AG10803 (cell line): ENCODE results near the gene ZCCHC17.

Experiments used
- DNase-seq: peaks from one replicate; pipeline ENCODE4 v3.0.0; 2010; ENCODE audit warnings: low read depth
- H3K4me3 ChIP-seq: 2 replicates; pipeline ENCODE4 v1.5.1; 2011; ENCODE audit warnings: mild to moderate bottlenecking, low read length, control low read depth
- CTCF ChIP-seq: conservative IDR thresholded peaks from 2 replicates; pipeline ENCODE4 v1.5.1; 2011; ENCODE audit warnings: mild to moderate bottlenecking, low read length, control low read depth, inconsistent platforms

The ZCCHC17 gene

DNA sequence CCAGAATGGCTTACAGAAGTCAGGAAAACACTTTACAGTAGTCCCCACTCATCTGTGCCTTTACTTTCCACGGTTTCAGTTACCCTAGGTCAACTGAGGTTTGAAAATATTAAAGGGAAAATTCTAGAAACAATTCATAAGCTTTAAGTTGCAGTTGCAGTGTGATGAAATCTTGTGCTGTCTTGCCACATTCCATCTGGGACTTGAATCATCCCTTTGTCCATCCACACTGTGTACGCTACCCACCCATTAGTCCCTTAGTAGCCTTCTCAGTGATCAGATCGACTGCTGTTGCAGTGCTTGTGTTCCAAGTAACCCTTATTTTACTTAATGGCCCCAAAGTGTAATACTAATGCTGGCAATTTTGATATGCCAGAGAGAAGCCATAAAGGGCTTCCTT, 30.5 kb downstream of the ZCCHC17 start:
- no peak for TF ChIP-seq CTCF
- DNase-seq = peak; percentile 40

DNA sequence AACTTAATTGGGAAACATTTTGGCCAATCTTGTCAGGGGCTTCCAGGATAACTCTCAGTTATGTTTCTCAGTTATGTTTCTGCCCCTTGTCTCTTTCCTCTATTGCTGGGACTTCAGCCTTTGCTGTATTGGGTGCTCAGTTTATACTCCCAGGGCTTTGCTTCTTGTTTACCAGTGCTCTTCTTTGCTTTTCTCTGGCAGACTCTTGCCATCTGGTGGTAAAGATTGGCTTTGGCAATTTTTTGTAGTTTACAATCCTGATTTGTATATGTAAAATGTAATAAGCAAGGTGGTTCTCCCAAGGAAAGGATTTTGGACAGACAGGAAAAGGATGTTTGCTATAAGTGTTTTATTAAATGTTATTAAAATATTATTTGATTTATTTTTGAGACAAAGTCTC, 38.2 kb downstream of the ZCCHC17 start:
- peak; percentile 59 for DNase-seq
- peak; percentile 73 for TF ChIP-seq CTCF
- H3K4me3 ChIP-seq = no peak overlapping the region

More for the DNA sequence above, 30.5 kb downstream of the ZCCHC17 start:
- H3K4me3 ChIP-seq = no peak overlapping the region

DNA sequence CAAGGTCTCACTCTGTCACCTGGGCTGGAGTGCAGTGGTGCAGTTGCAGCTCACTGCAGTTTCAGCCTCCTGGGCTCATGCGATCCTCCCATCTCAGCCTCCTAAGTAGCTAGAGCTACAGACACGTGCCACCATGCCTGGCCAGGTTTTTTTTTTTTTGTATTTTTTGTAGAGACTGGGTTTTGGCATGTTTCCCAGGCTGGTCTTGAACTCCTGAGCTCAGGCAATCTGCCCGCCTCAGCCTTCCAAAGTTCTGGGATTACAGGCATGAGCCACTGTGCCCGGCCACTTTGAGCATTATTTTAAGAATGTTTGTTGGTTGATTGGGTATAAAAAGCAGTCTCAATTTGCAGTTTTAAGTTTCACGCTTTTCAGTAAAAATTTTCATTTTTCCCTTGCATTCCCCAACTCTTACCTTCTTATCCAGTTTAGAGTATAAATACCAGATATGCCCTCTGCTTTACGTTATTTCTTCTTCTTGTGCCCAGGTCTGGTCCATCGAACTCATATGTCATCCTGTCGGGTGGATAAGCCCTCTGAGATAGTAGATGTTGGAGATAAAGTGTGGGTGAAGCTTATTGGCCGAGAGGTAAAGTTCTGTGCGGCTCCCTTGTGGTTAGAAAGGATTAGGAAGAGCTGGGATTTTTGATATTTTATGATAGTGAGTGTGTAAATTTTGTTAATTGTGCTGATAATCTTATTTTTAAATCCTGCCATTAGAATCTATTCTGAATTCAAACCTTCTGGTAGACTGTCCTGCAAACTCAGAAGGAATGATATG, 40.0 kb downstream of the ZCCHC17 start:
- DNase-seq = no peak

GRCh38 chr1:31344503-31344902, 47.7 kb downstream of the ZCCHC17 start:
- no peak for DNase-seq
- no peak for TF ChIP-seq CTCF
- H3K4me3 ChIP-seq = no peak overlapping the region

More for the DNA sequence above, 40.0 kb downstream of the ZCCHC17 start:
- no peak overlapping the region for H3K4me3 ChIP-seq
- no peak for TF ChIP-seq CTCF

DNA sequence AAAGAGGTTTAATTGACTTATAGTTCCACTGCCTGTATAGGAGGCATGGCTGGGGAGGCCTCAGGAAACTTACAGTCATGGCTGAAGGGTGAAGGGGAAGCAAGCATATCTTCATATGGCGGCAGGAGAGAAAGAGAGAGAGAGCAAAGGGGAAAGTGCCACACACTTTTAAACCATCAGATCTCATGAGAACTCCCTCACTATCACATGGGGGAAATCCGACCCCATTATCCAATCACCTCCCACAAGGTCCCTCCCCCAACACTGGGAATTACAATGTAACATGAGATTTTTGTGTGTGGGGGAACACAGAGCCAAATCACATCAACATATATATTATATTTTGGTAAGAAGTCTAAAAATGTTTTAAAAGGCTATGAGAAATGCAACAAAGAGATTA, 48.8 kb downstream of the ZCCHC17 start:
- no peak overlapping the region for H3K4me3 ChIP-seq
- TF ChIP-seq CTCF = no peak
- DNase-seq = no peak

DNA sequence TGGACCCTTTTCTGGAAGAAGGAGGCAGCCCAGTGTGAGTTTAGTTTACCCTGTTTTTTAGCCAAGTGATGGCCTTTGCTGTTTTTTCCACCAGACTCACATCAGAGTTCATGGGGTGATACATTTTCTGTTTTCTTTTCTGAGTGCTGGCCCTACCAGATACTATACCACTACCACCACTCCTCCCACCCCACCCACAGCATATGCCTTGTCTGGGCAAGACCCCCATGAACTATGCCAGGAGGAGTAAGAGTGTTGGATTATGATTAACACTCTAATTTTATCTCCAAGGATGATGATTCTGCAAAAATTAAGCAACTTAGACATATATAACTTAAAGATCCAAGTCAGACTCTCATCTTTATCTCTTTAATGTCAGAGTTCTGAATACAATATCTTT, 50.0 kb downstream of the ZCCHC17 start:
- TF ChIP-seq CTCF = no peak
- H3K4me3 ChIP-seq = no peak overlapping the region
- DNase-seq = no peak

DNA sequence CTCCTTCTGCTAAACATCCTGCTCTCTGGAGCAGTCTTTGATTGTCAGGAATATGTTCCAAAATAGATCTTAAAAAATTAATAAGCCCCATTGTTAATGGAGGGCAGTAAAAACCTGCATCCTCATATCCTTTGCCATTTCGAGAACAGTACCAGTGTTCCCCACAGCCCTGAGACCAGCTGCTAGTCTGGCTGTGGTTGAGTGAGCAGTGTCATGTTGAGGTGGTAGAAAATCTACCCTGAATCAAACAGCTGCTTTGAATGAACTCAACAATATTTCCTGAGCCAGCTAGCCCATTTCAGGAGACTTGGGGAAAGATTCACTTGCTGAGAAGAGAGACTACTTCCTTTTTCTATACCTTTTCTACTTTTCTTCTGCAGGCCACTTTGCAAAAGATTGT, 51.6 kb downstream of the ZCCHC17 start:
- no peak overlapping the region for H3K4me3 ChIP-seq
- no peak for TF ChIP-seq CTCF
- DNase-seq = no peak
